H9 (cell line): Measurements from ENCODE around the gene INPP5A. TPM values are rescaled to one million over a fixed set of nuclear protein-coding genes. Genes with fewer than 3 reads are reported as not detected.

Source experiments
- DNase-seq: peaks from one replicate; pipeline ENCODE4 v3.0.0-alpha.2; 2017
- H2AFZ ChIP-seq: one replicate; pipeline ENCODE4 v1.6.1; 2013; ENCODE audit warnings: mild to moderate bottlenecking, low read length, control low read depth, moderate library complexity
- H2AK5ac ChIP-seq: 2 replicates; pipeline ENCODE4 v1.6.1; 2013; ENCODE audit warnings: low read length, control low read depth, mixed read lengths; ENCODE audit not compliant: insufficient read length
- H2BK120ac ChIP-seq: one replicate; pipeline ENCODE4 v1.6.1; 2013; ENCODE audit warnings: low read depth, mild to moderate bottlenecking, low read length, control low read depth, inconsistent platforms; ENCODE audit not compliant: poor library complexity, severe bottlenecking
- H2BK12ac ChIP-seq: 2 replicates; pipeline ENCODE4 v1.6.1; 2013; ENCODE audit warnings: low read length, control low read depth, mixed read lengths, low read depth; ENCODE audit not compliant: insufficient read length
- H2BK15ac ChIP-seq: 2 replicates; pipeline ENCODE4 v1.6.1; 2013; ENCODE audit warnings: low read depth, low read length, control low read depth
- H2BK20ac ChIP-seq: one replicate; pipeline ENCODE4 v1.6.1; 2013; ENCODE audit warnings: low read depth, mild to moderate bottlenecking, low read length, control low read depth, inconsistent platforms; ENCODE audit not compliant: poor library complexity, severe bottlenecking
- H2BK5ac ChIP-seq: 2 replicates; pipeline ENCODE4 v1.6.1; 2013; ENCODE audit warnings: low read length, control low read depth, mixed read lengths; ENCODE audit not compliant: insufficient read length
- H3K14ac ChIP-seq: 2 replicates; pipeline ENCODE4 v1.6.1; 2013; ENCODE audit warnings: low read length, control low read depth; ENCODE audit not compliant: insufficient read depth
- H3K18ac ChIP-seq: 2 replicates; pipeline ENCODE4 v1.6.1; 2013; ENCODE audit warnings: low read depth, mild to moderate bottlenecking, mixed read lengths, low read length, control low read depth; ENCODE audit not compliant: insufficient read length
- H3K23ac ChIP-seq: 2 replicates; pipeline ENCODE4 v1.6.1; 2013; ENCODE audit warnings: low read length, control low read depth, mixed read lengths, low read depth; ENCODE audit not compliant: insufficient read length
- H3K23me2 ChIP-seq: 2 replicates; pipeline ENCODE4 v1.6.1; 2013; ENCODE audit warnings: low read depth, mild to moderate bottlenecking, mixed read lengths, low read length, control low read depth; ENCODE audit not compliant: insufficient read length, poor library complexity, severe bottlenecking
- H3K27ac ChIP-seq: 2 replicates; pipeline ENCODE4 v1.5.1; 2013; ENCODE audit warnings: low read length, control low read depth, mixed read lengths, low read depth; ENCODE audit not compliant: insufficient read length
- H3K27me3 ChIP-seq: 2 replicates; pipeline ENCODE4 v1.6.1; 2013; ENCODE audit warnings: low read length, control low read depth, inconsistent platforms; ENCODE audit not compliant: insufficient read depth
- H3K4ac ChIP-seq: 2 replicates; pipeline ENCODE4 v1.6.1; 2013; ENCODE audit warnings: low read depth, mild to moderate bottlenecking, control low read depth, inconsistent platforms, low read length, moderate library complexity
- H3K4me1 ChIP-seq: 2 replicates; pipeline ENCODE4 v1.6.1; 2013; ENCODE audit warnings: low read length, control low read depth, inconsistent platforms; ENCODE audit not compliant: insufficient read depth
- H3K4me2 ChIP-seq: 2 replicates; pipeline ENCODE4 v1.6.1; 2013; ENCODE audit warnings: low read length, control low read depth, mixed read lengths; ENCODE audit not compliant: insufficient read length, insufficient read depth
- H3K56ac ChIP-seq: 2 replicates; pipeline ENCODE4 v1.6.1; 2013; ENCODE audit warnings: low read depth, mild to moderate bottlenecking, mixed read lengths, low read length, control low read depth; ENCODE audit not compliant: insufficient read length
- H3K79me1 ChIP-seq: 2 replicates; pipeline ENCODE4 v1.6.1; 2013; ENCODE audit warnings: low read depth, mild to moderate bottlenecking, moderate library complexity, low read length, control low read depth, inconsistent platforms; ENCODE audit not compliant: insufficient read depth, poor library complexity, severe bottlenecking
- H3K79me2 ChIP-seq: 2 replicates; pipeline ENCODE4 v1.6.1; 2013; ENCODE audit warnings: low read length, control low read depth, inconsistent platforms; ENCODE audit not compliant: insufficient read depth
- H3K9ac ChIP-seq: 2 replicates; pipeline ENCODE4 v1.6.1; 2013; ENCODE audit warnings: low read length, control low read depth, mixed read lengths; ENCODE audit not compliant: insufficient read length; ENCODE audit errors: extremely low read depth
- H3K9me3 ChIP-seq: one replicate; pipeline ENCODE4 v1.6.1; 2013; ENCODE audit warnings: low read depth, low read length, inconsistent platforms; ENCODE audit not compliant: control insufficient read depth
- H3T11ph ChIP-seq: one replicate; pipeline ENCODE4 v1.6.1; 2013; ENCODE audit warnings: mild to moderate bottlenecking, low read length, control low read depth, inconsistent platforms
- H4K20me1 ChIP-seq: one replicate; pipeline ENCODE4 v1.6.1; 2013; ENCODE audit not compliant: control insufficient read depth, insufficient read length, insufficient read depth
- H4K5ac ChIP-seq: 2 replicates; pipeline ENCODE4 v1.6.1; 2013; ENCODE audit warnings: low read depth, mild to moderate bottlenecking, mixed read lengths, low read length, control low read depth; ENCODE audit not compliant: insufficient read length
- H4K8ac ChIP-seq: replicated peaks from 2 replicates; pipeline ENCODE4 v1.6.1; 2013; ENCODE audit warnings: low read length, control low read depth, mixed read lengths, low read depth; ENCODE audit not compliant: insufficient read length
- H4K91ac ChIP-seq: 2 replicates; pipeline ENCODE4 v1.6.1; 2013; ENCODE audit warnings: low read depth, mild to moderate bottlenecking, moderate library complexity, mixed read lengths, low read length, control low read depth; ENCODE audit not compliant: insufficient read length
- H3K27ac Mint-ChIP-seq, 3 experiments: 2 replicates in 2 of 3; 3 replicates in 1 of 3; pipeline ENCODE4 v1.8.0; 2020 to 2021; ENCODE audit warnings: mixed read lengths in 3 of 3, mild to moderate bottlenecking in 1 of 3, moderate library complexity in 1 of 3
- H3K27me3 Mint-ChIP-seq: 2 replicates; pipeline ENCODE4 v1.8.0; 2021; ENCODE audit warnings: low read depth, mild to moderate bottlenecking, moderate library complexity, mixed read lengths
- H3K36me3 Mint-ChIP-seq, 3 experiments: 2 replicates in 2 of 3; 3 replicates in 1 of 3; pipeline ENCODE4 v1.8.0; 2020 to 2021; ENCODE audit warnings: low read depth in 3 of 3, mixed read lengths in 3 of 3; ENCODE audit not compliant: insufficient read depth in 1 of 3
- H3K4me1 Mint-ChIP-seq, 2 experiments: 2 replicates each; pipeline ENCODE4 v1.8.0; 2020; ENCODE audit warnings: mixed read lengths in 2 of 2
- H3K4me3 Mint-ChIP-seq, 2 experiments: 2 replicates in 1 of 2; 3 replicates in 1 of 2; pipeline ENCODE4 v1.8.0; 2020 to 2021; ENCODE audit warnings: mild to moderate bottlenecking in 2 of 2, mixed read lengths in 2 of 2, moderate library complexity in 1 of 2
- H3K9me3 Mint-ChIP-seq, 2 experiments: 2 replicates in 1 of 2; 3 replicates in 1 of 2; pipeline ENCODE4 v1.8.0; 2020; ENCODE audit warnings: mild to moderate bottlenecking in 2 of 2, mixed read lengths in 2 of 2, moderate library complexity in 1 of 2
- CTCF ChIP-seq: fragments of 200-600 bp; sonication (generic); conservative IDR thresholded peaks from 3 replicates; pipeline ENCODE4 v1.8.0; 2021; ENCODE audit warnings: antibody characterized with exemption, mild to moderate bottlenecking
- WGBS: extraction: QIAGEN DNeasy Blood & Tissue Kit; methylation state at CpG from one replicate; pipeline ENCODE4 v1.1.7; 2013; ENCODE audit warnings: missing lambda C conversion rate, low lambda C conversion rate, mixed read lengths; ENCODE audit not compliant: insufficient read length; ENCODE audit errors: extremely low coverage; 5-methylcytosine and 5-hydroxymethylcytosine counted together
- total RNA-seq: library from RNA; stranded (reverse); gene quantifications from 2 replicates; pipeline ENCODE4 v1.2.1, GENCODE V29; 2021

INPP5A gene
- total RNA-seq, 1 experiment from 2014 or later = 17.7 TPM

DNA sequence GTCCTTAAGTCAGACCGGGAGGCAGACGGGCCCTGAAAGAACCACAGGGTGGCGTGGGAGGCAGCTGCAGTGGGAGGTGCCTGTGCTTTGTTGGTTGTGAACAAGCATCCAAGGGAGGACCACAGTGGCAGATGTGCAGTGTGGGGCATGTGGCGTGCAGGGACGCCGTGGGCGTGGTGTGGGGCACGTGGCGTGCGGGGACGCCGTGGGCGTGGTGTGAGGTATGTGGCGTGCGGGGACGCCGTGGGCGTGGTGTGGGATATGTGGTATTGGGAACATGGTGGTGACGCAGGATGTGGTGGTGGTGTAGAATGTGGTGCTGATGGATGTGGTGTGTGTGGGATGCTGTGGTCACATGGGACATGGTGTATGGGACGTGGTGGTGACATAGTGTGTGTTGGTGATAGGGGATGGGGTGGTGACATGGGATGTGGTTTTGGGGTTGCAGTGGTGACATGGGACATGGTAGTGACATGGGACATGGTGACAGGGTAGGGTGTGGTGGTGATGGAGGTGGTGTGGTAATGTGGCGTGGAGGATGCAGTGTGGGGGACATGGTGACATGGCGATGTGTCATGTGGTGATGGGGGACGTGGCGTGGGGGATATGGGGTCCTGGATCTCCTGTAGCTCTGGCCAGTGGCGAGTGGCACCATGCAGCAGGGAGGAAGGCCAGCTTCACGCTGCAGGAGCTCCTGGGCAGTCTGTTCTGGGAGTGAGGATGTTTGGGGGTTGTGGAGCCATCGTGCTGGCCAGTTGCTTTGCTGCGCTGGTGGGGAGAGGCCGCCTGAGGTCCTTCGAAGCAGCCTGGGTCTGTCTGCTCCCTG is 78.8 kb downstream of the INPP5A start:
- Histone ChIP-seq H3K4me1 (no peaks in the 10 kb centered on the region), H2AK5ac (no peak overlapping the region), H3K9me3 (peaks cover 4% of the 10 kb centered on the region), H4K91ac (no peak overlapping the region), H2BK12ac (no peak overlapping the region), H3K4ac (no peak overlapping the region), H3T11ph (no peak overlapping the region), H3K23ac (no peak overlapping the region), H2AFZ (no peak overlapping the region), H3K18ac (no peak overlapping the region), H2BK120ac (no peak overlapping the region), H3K79me1 (no peaks in the 10 kb centered on the region), H2BK5ac (no peak overlapping the region), H3K56ac (no peak overlapping the region), H3K27ac (no peak overlapping the region), H3K9ac (no peak overlapping the region), H3K79me2 (no peaks in the 10 kb centered on the region), H4K20me1 (no peaks in the 10 kb centered on the region), H3K14ac (no peak overlapping the region; the same call in 1 of the 2 replicates), H3K27me3 (no peaks in the 10 kb centered on the region), H2BK15ac (no peak overlapping the region), H2BK20ac (no peak overlapping the region), H4K5ac (no peak overlapping the region), H3K23me2 (no peaks in the 10 kb centered on the region), H3K4me2 (no peak overlapping the region), H4K8ac (no peak overlapping the region)
- Mint-ChIP-seq H3K27ac (no peak overlapping the region; a peak in 1 of 7 replicates), H3K4me1 (peaks cover 3 to 15% of the 10 kb centered on the region in 2 experiments; a peak in 3 of 4 replicates), H3K36me3 (peaks cover 24 to 27% (median 27%) of the 10 kb centered on the region in 3 experiments), H3K9me3 (peaks cover 30 to 36% of the 10 kb centered on the region in 2 experiments), H3K27me3 (peaks cover 24% of the 10 kb centered on the region), H3K4me3 (no peak overlapping the region; a peak in 1 of 5 replicates)
- WGBS = 100% methylated on average over 3 of the region's 30 CpGs
- no peak for TF ChIP-seq CTCF
- no peak for DNase-seq
